22Rv1 (cell line): Measurements from ENCODE around the gene TBC1D32.

Experiments
- H3K27ac ChIP-seq: fragments of 450-650 bp; 2 replicates; pipeline ENCODE4 v1.5.1; 2017
- ZFX ChIP-seq: fragments of 450-650 bp; IDR thresholded peaks from 2 replicates; pipeline ENCODE4 v1.6.1; 2017; ENCODE audit warnings: antibody characterized with exemption, borderline replicate concordance
- TF ChIP-seq, protein P1 (sequence below): fragments of 450-650 bp; IDR thresholded peaks from 2 replicates; pipeline ENCODE4 v1.5.1; 2017; ENCODE audit warnings: mild to moderate bottlenecking

Gene TBC1D32

DNA sequence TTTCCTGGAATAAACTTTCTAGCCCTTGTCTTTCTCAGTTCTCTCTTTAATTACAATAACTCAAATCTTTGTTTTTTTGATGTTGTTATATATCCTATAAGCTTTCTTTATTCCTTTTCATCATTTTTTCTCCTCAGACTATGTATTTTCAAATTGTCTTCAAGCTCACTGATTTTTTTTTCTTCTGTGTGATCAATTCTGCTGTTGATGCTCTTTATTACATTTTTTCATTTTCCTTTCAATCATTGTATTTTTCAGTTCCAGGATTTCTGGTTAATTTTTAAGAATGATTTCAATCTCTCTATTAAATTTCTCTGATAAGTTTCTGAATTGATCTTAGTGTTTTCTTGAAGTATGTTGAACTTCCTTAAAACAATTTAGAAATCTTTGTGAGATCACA is 209.7 kb downstream of the TBC1D32 start:
- no peak overlapping the region for H3K27ac ChIP-seq
- no peak for TF ChIP-seq ZFX
- TF ChIP-seq, protein P1, sequence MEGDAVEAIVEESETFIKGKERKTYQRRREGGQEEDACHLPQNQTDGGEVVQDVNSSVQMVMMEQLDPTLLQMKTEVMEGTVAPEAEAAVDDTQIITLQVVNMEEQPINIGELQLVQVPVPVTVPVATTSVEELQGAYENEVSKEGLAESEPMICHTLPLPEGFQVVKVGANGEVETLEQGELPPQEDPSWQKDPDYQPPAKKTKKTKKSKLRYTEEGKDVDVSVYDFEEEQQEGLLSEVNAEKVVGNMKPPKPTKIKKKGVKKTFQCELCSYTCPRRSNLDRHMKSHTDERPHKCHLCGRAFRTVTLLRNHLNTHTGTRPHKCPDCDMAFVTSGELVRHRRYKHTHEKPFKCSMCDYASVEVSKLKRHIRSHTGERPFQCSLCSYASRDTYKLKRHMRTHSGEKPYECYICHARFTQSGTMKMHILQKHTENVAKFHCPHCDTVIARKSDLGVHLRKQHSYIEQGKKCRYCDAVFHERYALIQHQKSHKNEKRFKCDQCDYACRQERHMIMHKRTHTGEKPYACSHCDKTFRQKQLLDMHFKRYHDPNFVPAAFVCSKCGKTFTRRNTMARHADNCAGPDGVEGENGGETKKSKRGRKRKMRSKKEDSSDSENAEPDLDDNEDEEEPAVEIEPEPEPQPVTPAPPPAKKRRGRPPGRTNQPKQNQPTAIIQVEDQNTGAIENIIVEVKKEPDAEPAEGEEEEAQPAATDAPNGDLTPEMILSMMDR, result no peak

DNA sequence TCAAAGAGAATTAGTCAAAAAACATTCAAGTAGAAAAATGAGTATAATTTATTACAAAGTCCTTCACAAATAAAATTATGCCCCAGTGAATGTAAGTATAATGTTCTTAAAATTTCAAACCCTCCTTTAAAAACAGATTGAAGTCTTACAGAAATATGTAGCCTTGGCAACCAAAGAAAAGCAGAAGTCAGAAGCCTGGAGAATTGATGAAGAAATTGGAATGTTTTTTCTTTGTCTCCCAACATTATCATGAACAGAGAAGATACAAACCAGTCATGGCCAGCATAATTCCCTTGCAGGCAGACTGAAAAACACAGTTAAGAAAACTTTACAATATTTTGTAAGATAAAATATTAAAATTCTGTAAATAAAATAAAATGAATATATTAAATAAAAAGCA is 221.9 kb downstream of the TBC1D32 start:
- TF ChIP-seq ZFX, result no peak
- TF ChIP-seq, protein P1, result no peak
- no peak overlapping the region for H3K27ac ChIP-seq

DNA sequence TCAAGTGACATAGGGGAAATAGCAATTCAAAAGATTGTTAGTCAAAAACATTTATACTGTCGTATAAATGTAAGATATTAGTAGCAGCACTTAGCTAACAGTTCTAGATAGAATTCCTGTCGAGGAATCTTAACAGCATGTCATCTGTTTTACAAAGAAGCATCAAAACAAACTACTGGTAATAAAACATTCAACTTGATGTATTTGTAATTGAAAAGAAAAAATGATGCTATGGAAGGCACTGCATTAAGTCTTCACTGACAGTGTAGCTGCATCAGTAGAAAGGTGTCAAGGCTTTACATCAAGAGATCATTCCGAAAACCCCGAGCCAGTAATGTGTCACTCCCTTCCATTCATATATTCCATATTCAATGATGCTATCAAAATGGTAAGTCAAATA is 223.5 kb downstream of the TBC1D32 start:
- TF ChIP-seq, protein P1, result no peak
- no peak for TF ChIP-seq ZFX
- no peak overlapping the region for H3K27ac ChIP-seq

DNA sequence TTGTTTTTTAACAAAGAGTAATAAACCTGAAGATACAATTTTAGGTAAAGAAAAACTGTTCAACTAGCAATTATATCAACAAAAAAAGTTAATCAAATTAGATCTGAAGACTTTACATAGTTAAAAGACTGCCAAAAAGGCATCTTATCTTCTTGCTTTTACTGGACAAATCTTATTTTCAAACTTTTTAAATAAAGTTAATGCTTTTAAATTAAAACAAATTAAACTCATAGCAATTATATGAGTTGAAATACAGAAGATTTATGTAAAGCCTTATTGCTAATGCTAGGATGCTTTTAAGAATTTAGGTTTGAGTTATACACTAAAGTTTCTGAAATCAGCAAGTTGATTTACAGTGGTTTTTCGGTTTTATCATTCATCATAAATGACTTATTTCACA is 227.3 kb downstream of the TBC1D32 start:
- no peak for TF ChIP-seq ZFX
- TF ChIP-seq, protein P1, result no peak
- no peak overlapping the region for H3K27ac ChIP-seq

DNA sequence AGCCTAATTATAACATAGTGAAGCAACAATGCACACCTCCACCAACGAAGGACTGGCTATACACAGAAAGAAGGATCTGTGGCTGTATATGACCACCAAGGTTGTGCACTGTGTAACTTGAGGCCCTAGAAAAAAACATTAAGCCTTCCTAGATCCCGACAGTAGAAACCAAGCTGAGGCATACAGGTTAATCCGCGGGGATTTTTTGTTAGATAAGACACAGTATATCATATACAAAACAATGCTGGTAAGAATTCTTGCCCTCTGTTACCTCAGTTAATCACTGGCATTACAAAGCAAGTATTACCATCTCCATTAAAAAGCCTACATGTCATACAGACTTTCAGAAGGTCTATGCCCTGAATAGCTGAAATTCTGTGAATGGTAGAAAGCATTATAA is 228.8 kb downstream of the TBC1D32 start:
- no peak overlapping the region for H3K27ac ChIP-seq
- TF ChIP-seq, protein P1, result no peak
- TF ChIP-seq ZFX, result no peak

DNA sequence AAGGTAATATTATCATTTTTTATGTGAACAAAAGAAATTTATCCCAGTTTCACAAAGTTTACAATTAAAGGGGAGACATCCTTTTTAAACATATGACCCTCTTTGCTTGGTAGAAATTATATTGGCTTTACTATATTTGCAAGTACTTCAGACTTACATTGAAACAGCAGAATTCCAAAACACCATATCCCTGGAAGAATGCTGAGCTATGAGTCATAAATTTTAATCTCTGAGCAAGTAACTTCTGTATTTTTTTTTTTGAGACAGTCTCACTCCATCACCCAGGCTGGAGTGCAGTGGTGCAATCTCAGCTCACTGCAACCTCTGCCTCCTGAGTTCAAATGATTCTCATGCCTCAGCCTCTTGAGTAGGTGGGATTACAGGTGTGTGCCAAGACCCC is 240.4 kb downstream of the TBC1D32 start:
- TF ChIP-seq, protein P1, result no peak
- no peak for TF ChIP-seq ZFX
- no peak overlapping the region for H3K27ac ChIP-seq

DNA sequence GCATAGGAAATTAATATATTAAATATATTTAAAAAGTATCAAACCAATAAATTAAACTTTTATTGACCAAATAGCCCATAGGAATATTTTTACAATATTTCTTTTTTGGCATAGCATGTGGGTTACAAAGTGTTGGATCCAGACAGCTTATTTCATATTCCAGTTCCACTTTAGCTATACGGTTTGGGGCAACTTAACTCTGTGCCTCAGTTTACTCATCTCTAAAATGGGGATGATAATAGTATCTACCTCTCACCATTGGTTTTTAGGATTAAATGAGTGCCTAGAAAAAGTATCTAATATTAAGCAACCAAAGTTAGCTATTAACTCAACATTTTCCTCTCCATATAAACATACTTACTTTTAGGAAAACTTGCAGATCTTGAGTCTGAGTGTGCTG is 243.8 kb downstream of the TBC1D32 start:
- TF ChIP-seq, protein P1, result no peak
- H3K27ac ChIP-seq, result no peak overlapping the region
